HepG2 (cell line): ENCODE data around the gene DCTN2. TPM values are rescaled to one million over a fixed set of nuclear protein-coding genes. Genes with fewer than 3 reads are reported as not detected.
A peak's percentile ranks its signal among the peaks of the same experiment; 100 is the strongest.

Source experiments
- ARNT ChIP-seq: fragments of 450-650 bp; IDR thresholded peaks from 2 replicates; pipeline ENCODE4 v1.6.1; 2017
- GTF3A ChIP-seq: sonication (generic); formaldehyde crosslinking; conservative IDR thresholded peaks from 2 replicates; pipeline ENCODE4 v1.4.0; 2020; ENCODE audit warnings: mild to moderate bottlenecking, missing genetic modification reagents
- MTA1 ChIP-seq: sonication (generic); formaldehyde crosslinking; IDR thresholded peaks from 2 replicates; pipeline ENCODE4 v1.4.0; 2020; ENCODE audit warnings: missing genetic modification reagents, mild to moderate bottlenecking, borderline replicate concordance
- PAF1 ChIP-seq: IDR thresholded peaks from 2 replicates; pipeline ENCODE4 v1.6.1; 2016; ENCODE audit warnings: missing genetic modification reagents, missing compliant biosample characterization
- RELA ChIP-seq: sonication (generic); formaldehyde crosslinking; IDR thresholded peaks from 2 replicates; pipeline ENCODE4 v1.4.0; 2020; ENCODE audit warnings: missing genetic modification reagents
- TAF1 ChIP-seq: sonication (generic); formaldehyde crosslinking; IDR thresholded peaks from 2 replicates; pipeline ENCODE4 v1.4.0; 2020; ENCODE audit warnings: missing genetic modification reagents
- ZBTB1 ChIP-seq: sonication (generic); formaldehyde crosslinking; IDR thresholded peaks from 2 replicates; pipeline ENCODE4 v1.4.0; 2020; ENCODE audit warnings: missing genetic modification reagents, borderline replicate concordance
- ZEB1 ChIP-seq: IDR thresholded peaks from 2 replicates; pipeline ENCODE4 v1.6.1; 2012; ENCODE audit warnings: mild to moderate bottlenecking, low read depth, inconsistent platforms; ENCODE audit not compliant: insufficient replicate concordance
- ZNF143 ChIP-seq: sonication (generic); formaldehyde crosslinking; IDR thresholded peaks from 2 replicates; pipeline ENCODE4 v1.4.0; 2020; ENCODE audit warnings: missing genetic modification reagents
- ZNF260 ChIP-seq: sonication (generic); formaldehyde crosslinking; IDR thresholded peaks from 2 replicates; pipeline ENCODE4 v1.4.0; 2020; ENCODE audit warnings: missing genetic modification reagents, low read depth, mild to moderate bottlenecking, borderline replicate concordance
- ZNF274 ChIP-seq: sonication (generic); formaldehyde crosslinking; IDR thresholded peaks from 2 replicates; pipeline ENCODE4 v1.5.1; 2020; ENCODE audit warnings: mild to moderate bottlenecking, missing genetic modification reagents
- ZNF879 ChIP-seq: sonication (generic); formaldehyde crosslinking; IDR thresholded peaks from 2 replicates; pipeline ENCODE4 v1.8.1; 2023; ENCODE audit warnings: missing genetic modification reagents
- polyA plus RNA-seq, 8 experiments: library from polyadenylated mRNA; depleted of rRNA in 3 of 8; stranded (reverse) in 7 of 8; unstranded in 1 of 8; fragments of >200 nt; fragmentation: Illumina TruSeq in 4 of 8; extraction: Trizol in 4 of 8; gene quantifications; 2 replicates each; pipeline versions ENCODE4 v1.2.1 to v1.2.3, GENCODE V29; 2011 to 2016; ENCODE audit warnings: low read depth in 4 of 8, missing spikeins in 1 of 8, mixed read lengths in 1 of 8; ENCODE audit not compliant: insufficient read depth in 1 of 8
- total RNA-seq, 5 experiments: library from RNA; depleted of rRNA; stranded (reverse); fragments of >200 nt; fragmentation: Illumina TruSeq; extraction: Trizol; gene quantifications; 2 replicates each; pipeline ENCODE4 v1.2.3, GENCODE V29; 2016; ENCODE audit warnings: low read depth in 1 of 5
- TF ChIP-seq, protein P1 (sequence below): sonication (generic); formaldehyde crosslinking; IDR thresholded peaks from 2 replicates; pipeline ENCODE4 v1.4.0; 2020; ENCODE audit warnings: missing genetic modification reagents
- TF ChIP-seq, protein P2 (sequence below): IDR thresholded peaks from 2 replicates; pipeline ENCODE4 v1.6.1; 2016; ENCODE audit warnings: mild to moderate bottlenecking, missing biosample characterization, missing genetic modification reagents
- TF ChIP-seq, protein P3 (sequence below): sonication (generic); formaldehyde crosslinking; IDR thresholded peaks from 2 replicates; pipeline ENCODE4 v1.8.1; 2022; ENCODE audit warnings: low read depth, mild to moderate bottlenecking, missing genetic modification reagents
- TF ChIP-seq, protein P4 (sequence below): sonication (generic); formaldehyde crosslinking; IDR thresholded peaks from 2 replicates; pipeline ENCODE4 v1.5.1; 2020; ENCODE audit warnings: missing genetic modification reagents, mild to moderate bottlenecking, borderline replicate concordance
- TF ChIP-seq, protein P5 (sequence below): sonication (generic); formaldehyde crosslinking; conservative IDR thresholded peaks from 2 replicates; pipeline ENCODE4 v1.4.0; 2020; ENCODE audit warnings: missing genetic modification reagents

Gene DCTN2
- total and polyA plus RNA-seq, 2 of the 13 experiments (the other 11 are each of a cell fraction or from before 2014, with no cell fraction given), result 72.0 to 77.4 TPM

DNA sequence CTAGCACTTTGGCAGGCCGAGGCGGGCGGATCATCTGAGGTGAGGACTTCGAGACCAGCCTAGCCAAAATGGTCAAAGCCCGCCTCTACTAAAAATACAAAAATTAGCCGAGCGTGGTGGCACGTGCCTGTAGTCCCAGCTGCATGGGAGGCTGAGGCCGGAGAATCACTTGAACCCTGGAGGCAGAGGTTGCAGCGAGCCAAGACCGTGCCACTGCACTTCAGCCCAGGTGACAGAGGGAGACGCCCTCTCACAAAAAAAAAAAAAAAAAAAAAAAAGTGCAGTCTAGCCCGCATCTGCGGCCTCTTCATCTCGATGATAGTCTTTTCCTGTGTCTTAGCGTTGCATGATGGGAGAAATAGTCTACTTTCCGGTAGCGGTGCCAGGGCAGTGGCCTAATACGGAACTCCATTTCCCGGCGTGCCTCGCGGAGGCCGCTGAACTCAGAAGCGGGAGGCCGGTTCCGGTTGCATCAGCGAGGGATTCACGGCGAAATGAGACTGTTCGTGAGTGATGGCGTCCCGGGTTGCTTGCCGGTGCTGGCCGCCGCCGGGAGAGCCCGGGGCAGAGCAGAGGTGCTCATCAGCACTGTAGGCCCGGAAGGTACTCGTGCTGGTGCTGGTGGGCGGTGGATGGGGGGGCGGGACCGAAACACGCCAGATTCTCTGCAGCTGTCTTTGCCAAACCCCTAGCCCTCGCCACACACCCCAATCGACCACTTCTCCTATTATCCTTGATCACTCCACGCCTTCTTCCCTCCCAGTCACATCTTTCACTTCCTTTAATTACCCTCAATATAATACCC lies 59.2 kb downstream of the DCTN2 start, which contains the start of gene MARS1 (continued):
- TF ChIP-seq, protein P1, sequence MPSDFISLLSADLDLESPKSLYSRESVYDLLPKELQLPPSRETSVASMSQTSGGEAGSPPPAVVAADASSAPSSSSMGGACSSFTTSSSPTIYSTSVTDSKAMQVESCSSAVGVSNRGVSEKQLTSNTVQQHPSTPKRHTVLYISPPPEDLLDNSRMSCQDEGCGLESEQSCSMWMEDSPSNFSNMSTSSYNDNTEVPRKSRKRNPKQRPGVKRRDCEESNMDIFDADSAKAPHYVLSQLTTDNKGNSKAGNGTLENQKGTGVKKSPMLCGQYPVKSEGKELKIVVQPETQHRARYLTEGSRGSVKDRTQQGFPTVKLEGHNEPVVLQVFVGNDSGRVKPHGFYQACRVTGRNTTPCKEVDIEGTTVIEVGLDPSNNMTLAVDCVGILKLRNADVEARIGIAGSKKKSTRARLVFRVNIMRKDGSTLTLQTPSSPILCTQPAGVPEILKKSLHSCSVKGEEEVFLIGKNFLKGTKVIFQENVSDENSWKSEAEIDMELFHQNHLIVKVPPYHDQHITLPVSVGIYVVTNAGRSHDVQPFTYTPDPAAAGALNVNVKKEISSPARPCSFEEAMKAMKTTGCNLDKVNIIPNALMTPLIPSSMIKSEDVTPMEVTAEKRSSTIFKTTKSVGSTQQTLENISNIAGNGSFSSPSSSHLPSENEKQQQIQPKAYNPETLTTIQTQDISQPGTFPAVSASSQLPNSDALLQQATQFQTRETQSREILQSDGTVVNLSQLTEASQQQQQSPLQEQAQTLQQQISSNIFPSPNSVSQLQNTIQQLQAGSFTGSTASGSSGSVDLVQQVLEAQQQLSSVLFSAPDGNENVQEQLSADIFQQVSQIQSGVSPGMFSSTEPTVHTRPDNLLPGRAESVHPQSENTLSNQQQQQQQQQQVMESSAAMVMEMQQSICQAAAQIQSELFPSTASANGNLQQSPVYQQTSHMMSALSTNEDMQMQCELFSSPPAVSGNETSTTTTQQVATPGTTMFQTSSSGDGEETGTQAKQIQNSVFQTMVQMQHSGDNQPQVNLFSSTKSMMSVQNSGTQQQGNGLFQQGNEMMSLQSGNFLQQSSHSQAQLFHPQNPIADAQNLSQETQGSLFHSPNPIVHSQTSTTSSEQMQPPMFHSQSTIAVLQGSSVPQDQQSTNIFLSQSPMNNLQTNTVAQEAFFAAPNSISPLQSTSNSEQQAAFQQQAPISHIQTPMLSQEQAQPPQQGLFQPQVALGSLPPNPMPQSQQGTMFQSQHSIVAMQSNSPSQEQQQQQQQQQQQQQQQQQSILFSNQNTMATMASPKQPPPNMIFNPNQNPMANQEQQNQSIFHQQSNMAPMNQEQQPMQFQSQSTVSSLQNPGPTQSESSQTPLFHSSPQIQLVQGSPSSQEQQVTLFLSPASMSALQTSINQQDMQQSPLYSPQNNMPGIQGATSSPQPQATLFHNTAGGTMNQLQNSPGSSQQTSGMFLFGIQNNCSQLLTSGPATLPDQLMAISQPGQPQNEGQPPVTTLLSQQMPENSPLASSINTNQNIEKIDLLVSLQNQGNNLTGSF (CRISPR knock-in tag), result no peak
- TF ChIP-seq, protein P2, sequence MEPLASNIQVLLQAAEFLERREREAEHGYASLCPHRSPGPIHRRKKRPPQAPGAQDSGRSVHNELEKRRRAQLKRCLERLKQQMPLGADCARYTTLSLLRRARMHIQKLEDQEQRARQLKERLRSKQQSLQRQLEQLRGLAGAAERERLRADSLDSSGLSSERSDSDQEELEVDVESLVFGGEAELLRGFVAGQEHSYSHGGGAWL, result no peak
- TF ChIP-seq RELA (CRISPR knock-in tag) (no peak), PAF1 (CRISPR knock-in tag) (no peak), TAF1 (CRISPR knock-in tag) (peak; percentile 70), ZEB1 (peak; percentile 44), ZNF879 (no peak), ARNT (no peak), ZBTB1 (CRISPR knock-in tag) (no peak), ZNF143 (peak; percentile 96), MTA1 (CRISPR knock-in tag) (no peak), GTF3A (CRISPR knock-in tag) (no peak), ZNF260 (no peak), ZNF274 (CRISPR knock-in tag) (no peak)
- TF ChIP-seq, protein P3, sequence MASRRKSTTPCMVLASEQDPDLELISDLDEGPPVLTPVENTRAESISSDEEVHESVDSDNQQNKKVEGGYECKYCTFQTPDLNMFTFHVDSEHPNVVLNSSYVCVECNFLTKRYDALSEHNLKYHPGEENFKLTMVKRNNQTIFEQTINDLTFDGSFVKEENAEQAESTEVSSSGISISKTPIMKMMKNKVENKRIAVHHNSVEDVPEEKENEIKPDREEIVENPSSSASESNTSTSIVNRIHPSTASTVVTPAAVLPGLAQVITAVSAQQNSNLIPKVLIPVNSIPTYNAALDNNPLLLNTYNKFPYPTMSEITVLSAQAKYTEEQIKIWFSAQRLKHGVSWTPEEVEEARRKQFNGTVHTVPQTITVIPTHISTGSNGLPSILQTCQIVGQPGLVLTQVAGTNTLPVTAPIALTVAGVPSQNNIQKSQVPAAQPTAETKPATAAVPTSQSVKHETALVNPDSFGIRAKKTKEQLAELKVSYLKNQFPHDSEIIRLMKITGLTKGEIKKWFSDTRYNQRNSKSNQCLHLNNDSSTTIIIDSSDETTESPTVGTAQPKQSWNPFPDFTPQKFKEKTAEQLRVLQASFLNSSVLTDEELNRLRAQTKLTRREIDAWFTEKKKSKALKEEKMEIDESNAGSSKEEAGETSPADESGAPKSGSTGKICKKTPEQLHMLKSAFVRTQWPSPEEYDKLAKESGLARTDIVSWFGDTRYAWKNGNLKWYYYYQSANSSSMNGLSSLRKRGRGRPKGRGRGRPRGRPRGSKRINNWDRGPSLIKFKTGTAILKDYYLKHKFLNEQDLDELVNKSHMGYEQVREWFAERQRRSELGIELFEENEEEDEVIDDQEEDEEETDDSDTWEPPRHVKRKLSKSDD (CRISPR knock-in tag), result no peak
- TF ChIP-seq, protein P4, sequence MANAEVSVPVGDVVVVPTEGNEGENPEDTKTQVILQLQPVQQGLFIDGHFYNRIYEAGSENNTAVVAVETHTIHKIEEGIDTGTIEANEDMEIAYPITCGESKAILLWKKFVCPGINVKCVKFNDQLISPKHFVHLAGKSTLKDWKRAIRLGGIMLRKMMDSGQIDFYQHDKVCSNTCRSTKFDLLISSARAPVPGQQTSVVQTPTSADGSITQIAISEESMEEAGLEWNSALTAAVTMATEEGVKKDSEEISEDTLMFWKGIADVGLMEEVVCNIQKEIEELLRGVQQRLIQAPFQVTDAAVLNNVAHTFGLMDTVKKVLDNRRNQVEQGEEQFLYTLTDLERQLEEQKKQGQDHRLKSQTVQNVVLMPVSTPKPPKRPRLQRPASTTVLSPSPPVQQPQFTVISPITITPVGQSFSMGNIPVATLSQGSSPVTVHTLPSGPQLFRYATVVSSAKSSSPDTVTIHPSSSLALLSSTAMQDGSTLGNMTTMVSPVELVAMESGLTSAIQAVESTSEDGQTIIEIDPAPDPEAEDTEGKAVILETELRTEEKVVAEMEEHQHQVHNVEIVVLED (CRISPR knock-in tag), result peak; percentile 79
- TF ChIP-seq, protein P5, sequence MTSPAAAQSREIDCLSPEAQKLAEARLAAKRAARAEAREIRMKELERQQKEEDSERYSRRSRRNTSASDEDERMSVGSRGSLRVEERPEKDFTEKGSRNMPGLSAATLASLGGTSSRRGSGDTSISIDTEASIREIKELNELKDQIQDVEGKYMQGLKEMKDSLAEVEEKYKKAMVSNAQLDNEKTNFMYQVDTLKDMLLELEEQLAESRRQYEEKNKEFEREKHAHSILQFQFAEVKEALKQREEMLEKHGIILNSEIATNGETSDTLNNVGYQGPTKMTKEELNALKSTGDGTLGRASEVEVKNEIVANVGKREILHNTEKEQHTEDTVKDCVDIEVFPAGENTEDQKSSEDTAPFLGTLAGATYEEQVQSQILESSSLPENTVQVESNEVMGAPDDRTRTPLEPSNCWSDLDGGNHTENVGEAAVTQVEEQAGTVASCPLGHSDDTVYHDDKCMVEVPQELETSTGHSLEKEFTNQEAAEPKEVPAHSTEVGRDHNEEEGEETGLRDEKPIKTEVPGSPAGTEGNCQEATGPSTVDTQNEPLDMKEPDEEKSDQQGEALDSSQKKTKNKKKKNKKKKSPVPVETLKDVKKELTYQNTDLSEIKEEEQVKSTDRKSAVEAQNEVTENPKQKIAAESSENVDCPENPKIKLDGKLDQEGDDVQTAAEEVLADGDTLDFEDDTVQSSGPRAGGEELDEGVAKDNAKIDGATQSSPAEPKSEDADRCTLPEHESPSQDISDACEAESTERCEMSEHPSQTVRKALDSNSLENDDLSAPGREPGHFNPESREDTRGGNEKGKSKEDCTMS (CRISPR knock-in tag), result no peak
